DMS 273 treated with DMSO at 0.1 percent for 48 hours (cell line): Measurements from ENCODE around the gene ISOC2.

ENCODE experiments used
- DNase-seq: peaks from one replicate; lab custom pipeline; 2025; lab: John Stamatoyannopoulos, UW

The ISOC2 gene

DNA sequence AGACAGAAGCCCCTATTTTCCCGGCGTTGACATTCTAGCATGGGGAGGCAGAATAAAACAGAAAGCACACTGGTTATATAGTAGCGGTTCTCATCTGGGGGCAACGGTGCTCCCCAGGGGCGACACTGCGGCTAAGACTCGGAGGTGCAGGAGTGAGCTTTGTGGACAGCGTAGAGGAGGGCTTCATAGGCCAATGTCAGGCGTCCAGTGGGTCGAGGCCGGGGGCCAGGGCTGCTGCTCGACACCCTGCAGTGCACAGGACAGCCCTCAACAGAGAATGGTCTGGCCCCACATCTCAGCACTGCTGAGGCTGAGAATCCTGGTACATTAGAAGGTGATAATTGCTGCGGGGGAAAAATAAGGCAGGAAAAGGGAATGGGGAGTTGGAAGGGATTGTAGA is 16.5 kb upstream of the ISOC2 start:
- DNase-seq: no peak

- DNase-seq: peak; percentile 92
These were observed 14.8 kb upstream of the ISOC2 start, which contains the start of gene ZNF628 for GRCh38 chr19:55476100-55476775. Gene ZNF628, plus strand, starts transcription at chr19:55476617. Its CDS starts 3,294 bp downstream, at chr19:55479911.

DNA sequence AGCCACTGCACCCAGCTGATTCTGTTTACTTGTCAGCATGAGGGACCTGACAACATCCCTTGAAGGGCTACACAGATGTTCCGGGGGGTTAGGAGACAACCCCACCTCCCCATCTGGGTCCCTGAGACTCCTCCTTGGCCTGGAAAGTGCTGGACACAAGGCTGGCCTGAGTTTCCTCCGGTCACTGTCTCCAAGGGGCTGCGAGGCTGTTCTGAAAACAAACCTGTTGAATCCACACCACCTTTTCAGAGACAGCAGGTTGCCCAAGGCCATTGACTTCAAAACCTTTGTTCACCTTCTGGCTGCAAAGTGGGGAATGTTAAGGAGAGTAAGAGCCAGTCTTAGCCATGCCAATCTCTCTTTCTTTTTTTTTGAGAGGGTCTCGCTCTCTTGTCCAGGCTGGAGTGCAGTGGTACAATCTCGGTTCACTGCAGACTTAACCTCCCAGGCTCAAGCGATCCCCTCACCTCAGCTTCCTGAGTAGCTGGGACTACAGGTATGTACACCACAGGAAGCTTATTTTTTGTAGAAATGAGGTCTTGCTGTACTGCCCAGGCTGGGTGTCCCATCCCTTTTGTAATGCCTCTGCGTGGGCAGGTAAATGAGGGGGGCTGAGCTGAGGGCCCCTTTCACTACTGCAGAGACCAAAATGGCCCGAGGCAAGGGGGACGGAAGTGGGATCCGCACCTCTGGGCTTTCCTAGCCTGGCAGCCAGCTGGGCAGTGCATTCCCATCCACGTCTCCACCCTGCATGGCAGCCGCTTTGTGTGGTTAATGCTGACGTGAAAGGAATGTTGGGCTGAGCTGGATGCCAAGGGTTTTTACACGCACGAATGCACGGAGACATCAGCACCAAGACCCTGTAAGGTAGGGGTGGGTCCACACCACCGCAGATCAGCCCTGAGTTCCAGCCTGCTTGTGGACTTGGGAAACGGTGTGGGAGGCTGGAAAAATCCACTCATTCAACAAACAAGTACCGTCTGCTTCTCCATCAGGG is 13.1 kb upstream of the ISOC2 start:
- no peak for DNase-seq

DNA sequence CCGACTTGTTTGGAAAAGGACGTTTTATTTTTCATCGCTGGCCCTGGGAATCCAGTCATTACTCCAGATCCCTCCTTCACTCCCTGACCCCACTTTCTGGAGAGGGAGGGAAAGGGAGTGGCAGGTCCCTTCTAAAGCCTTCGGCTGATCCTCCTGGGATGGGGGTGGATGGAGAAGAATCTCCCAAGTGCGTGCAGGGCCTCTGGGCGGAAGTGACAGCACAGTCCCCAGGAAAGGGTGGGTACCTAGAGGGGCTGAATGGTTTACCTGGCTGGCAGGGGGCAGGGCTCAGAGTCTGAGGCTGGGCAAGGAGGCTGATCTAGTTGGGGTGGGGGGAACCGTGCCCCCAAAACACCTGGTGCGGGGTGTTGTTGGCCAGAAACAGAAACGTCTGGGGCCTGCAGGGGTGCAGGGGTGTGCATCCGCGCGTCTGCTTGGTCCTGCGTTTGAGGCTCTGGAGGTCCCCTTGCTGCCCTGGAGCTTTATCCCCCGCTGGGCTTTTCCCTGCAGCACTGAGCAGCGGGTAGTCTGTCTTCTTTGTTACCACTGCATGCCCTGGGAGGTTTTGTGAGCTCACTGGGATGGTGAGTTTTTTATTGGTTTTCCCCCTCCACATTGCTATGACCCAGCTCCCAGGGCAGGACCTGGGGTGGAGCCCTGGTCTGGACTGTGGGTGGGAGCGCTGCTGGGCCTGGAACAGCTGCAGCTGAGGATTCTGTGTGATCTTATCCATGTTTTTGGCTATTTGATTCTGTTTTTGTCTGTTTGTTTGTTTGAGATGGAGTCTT is 12.0 kb upstream of the ISOC2 start:
- no peak for DNase-seq

DNA sequence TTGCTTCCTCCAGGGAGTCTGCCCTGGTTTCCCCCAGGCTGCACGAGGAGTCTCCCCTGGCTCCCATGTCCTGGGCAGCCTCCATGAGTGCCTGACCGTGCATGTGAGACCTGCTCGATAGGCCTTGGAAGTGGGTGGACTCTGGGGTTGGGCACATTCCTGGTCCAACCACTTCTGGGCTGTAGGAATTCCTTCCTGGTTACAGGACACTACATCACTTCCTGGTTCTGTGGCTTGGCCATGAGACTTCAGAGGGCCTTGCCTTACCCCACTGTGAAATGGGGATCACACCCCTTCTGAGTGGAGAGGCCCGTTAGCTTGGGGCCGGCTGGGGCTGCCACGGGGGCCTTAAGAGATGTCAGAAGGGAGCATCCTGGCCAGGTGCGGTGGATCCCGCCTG is 11.0 kb upstream of the ISOC2 start:
- no peak for DNase-seq

DNA sequence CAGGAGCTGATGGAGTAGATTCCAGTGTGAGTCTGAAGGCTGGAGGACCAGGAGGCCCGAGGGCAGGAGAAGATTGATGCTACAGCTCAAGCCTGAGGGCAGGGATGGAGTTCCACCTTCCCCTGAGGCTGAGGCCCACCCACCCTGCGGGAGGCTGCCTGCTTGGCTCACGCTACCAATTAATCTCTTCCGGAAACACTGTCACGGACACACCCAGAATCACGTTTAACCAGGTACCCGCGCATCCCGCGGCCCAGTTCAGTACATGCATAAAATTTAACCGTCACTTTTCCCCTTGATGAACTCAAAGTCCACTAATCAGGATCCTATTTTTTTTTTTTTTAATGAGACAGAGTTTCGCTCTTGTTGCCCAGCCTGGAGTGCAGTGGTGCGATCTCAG is 9.8 kb upstream of the ISOC2 start:
- DNase-seq: no peak

DNA sequence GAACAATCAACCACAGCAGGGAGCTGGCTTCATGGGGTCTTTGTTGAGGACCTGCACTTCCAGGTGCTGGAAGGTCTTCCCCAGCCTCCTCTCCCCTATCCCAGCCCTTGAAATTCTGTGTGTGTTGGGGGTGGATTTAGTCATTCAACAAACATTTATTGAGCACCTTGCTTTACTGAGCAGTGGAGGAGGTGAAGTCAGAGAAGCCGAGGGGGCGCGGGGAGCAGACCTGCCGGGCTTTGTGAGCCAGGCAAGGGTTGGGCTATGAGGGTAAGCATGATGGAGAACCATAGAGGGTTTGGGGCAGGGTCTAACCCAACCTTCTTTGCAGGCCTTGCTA is 6.6 kb upstream of the ISOC2 start:
- no peak for DNase-seq

DNA sequence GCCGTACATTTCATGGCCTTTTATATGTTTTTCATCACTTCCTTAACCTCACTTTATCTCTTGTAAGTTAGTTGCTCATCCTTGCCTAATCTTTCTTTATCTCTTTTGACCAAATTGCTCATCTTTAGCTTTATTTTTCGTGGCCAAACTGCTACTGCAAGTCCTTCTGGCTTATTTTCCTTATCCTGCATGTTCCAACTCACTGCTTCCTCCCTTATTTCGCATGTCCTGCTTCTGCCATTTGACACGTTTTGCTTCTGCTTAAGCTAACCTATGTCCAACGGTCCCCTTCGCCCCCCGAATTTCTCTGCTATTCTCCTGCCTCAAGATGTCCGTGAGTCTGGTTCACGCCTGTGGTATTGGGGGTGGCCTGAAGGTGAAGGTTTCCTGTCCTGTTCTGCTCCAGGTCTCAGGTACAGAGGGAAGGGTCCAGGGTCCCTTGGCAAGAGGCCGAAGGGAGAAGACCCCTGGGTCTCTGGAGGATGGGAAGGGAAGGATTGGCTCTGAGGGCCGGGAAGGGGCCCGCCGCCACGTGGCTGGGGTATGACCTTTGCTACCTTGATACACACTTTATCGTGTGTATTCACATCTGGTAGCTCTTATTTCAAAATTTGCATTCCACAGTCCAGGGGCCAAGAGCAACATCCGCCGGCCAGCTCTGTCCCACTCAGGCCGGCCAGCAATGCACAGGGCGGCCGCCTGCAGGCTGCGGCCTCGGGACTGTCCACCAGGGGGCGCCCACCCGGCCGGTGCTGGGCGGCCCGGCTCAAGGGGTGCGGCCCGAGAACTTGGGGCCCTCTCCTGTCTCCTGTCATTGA is 6.0 kb upstream of the ISOC2 start:
- no peak for DNase-seq

DNA sequence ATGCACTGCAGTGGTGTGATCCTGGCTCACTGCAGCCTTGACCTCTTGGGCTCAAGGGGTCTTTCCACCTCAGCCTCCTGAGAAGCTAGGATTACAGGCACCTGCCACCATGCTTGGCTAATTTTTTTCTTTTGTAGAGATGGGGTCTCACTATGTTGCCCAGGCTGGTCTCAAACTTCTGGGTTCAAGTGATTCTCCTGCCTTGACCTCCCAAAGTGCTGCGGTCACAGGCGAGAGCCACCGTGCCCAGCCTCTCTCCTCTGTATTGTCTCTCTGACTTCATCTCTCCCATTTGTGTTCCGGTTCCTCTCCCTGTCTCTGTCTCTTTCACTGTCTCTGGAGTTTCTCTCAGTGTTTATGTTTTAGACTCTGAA is 4.8 kb upstream of the ISOC2 start:
- DNase-seq: no peak

DNA sequence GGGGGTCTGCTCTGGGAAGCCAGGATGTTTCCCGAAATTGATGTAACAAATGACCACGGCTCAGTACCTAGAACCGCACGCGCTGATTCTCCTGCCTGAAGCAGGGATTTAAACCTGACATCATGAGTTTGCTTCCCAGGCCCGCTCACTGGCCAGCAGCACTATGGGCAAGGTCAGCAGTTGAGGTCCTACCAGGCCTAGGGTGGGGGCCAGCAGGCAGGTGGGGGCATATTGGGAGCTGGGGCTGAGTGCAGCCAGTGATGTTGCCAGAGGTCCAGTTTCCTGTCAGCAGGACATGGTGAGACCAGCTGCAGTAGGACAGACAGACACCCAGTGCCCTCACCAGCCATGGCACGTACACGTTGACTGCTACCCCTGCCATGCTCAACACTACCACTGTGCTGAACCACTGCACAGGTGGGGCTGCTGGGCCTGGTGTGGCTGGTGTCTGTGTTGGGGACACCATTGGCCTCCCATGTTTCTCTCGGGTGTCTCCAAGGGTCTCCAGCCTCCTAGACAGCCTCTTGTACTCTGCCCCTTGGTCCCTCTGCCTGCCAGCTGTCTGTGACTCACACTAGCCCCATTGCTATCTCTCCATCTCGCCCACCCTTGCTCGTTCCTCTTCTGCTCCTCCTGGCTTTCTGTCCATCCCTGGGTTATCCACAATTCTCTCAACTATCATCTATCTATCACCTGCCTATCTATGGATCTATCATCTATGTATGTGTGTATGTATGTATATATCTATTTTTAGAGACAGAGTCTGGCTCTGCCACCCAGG is 4.2 kb upstream of the ISOC2 start:
- no peak for DNase-seq

- DNase-seq: no peak
These were observed 3.2 kb upstream of the ISOC2 start, which contains the start of gene C19orf85 for GRCh38 chr19:55464662-55465054. Gene C19orf85, minus strand, starts transcription at chr19:55464751. Its CDS starts 197 bp downstream, at chr19:55464554.

DNA sequence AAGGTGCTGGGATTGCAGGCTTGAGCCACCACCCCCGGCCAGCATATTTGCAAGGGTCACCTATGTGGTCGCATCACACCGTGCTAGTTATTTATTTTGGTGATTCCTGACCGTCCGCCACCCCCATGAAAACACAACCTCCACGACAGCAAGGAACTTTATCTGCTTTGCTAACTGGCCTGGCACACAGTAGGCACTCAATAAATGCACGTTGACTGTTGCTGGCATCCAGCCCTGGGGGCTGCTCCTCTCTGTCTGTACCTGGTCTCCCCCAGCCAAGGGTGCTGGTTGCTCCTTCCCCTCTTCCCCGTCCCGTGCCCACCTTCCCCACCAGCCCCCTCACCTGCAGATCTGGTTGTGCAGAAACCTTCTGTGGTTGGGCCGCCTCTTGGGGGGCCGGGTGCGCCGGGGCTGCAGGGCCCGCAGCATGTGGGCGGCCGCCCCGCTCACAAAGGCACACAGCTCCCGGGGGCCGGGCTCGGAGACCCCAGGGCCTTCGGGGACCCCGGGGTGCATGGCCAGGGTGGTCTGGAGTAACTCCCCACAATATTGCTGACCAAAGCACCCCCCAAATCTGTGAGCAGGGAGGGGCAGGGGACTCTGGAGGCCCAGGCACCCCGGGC is 2.7 kb upstream of the ISOC2 start:
- DNase-seq: no peak

GRCh38 chr19:55463583-55464031 is 2.2 kb upstream of the ISOC2 start:
- DNase-seq: no peak

DNA sequence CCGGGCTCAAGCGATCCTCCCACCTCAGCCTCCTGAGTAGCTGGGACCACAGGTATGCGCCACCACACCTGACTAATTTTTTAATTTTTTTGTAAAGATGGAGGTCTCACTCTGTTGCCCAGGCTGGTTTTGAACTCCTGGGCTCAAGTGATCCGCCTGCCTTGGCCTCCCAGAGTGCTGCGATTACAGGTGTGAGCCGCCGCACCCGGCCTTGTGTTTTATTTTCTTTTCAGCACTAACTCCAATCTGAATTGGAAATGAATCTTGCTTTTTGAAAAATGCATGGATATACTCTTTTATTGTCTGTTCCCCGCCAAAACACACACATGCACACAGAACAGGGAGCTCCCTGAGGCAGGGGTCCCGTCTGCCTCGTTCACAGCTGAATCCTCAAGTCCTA is 1.3 kb upstream of the ISOC2 start:
- no peak for DNase-seq

- DNase-seq: no peak
These were observed 658 bp upstream of the ISOC2 start for GRCh38 chr19:55461974-55462626.

- DNase-seq: no peak
These were observed 678 bp downstream of the ISOC2 start for GRCh38 chr19:55460670-55461258.

DNA sequence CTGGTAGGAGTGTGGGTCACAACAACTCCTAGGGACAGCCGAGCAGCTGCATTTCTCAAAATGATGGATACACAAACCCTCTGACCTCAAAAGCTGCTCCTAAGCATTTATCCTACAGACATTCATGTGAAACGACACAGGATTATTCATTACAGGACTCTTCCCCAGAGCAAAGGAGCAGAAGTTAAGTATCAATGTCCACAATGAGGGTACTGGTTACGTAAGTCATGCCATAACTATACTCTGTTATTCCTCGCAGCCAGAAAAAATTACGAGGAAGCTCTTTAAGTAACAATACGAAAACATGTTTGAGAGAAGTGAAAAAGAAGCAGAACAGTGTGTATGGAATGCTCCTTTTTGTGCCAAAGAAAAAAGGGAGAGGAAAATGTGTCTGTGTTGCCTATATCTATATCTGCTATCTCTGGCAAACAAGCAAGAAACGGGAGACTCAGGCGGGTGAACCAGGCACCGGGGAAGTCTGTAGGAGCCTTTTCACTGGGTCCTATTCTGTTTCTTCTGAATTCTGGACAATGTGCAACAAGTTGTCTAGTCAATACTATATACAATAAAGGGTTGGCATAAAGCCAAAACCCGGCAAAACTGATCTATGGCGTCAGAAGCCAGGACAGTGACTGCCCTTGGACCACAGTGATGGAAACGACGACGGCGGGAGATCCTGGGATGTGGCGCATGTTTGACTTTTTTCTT is 1.3 kb downstream of the ISOC2 start:
- DNase-seq: no peak

- no peak for DNase-seq
These were observed 1.9 kb downstream of the ISOC2 start for GRCh38 chr19:55459551-55459949.
